Osteoblast (primary cell): Measurements from ENCODE around the gene APBA2. TPM values are rescaled to one million over a fixed set of nuclear protein-coding genes. Genes with fewer than 3 reads are reported as not detected.

Source experiments
- DNase-seq: peaks from one replicate; pipeline ENCODE4 v3.0.0; 2011; ENCODE audit warnings: low spot score, mixed read lengths; ENCODE audit not compliant: insufficient read length; ENCODE audit errors: missing footprints
- H2AFZ ChIP-seq: 2 replicates; pipeline ENCODE4 v1.6.0; 2011; ENCODE audit warnings: mild to moderate bottlenecking, low read length
- H3K27ac ChIP-seq: 2 replicates; pipeline ENCODE4 v1.5.1; 2011; ENCODE audit warnings: mild to moderate bottlenecking, low read depth, low read length, moderate library complexity
- H3K27me3 ChIP-seq: 2 replicates; pipeline ENCODE4 v1.6.0; 2012; ENCODE audit warnings: mild to moderate bottlenecking, control low read depth, inconsistent platforms, low read length, moderate library complexity; ENCODE audit not compliant: insufficient read depth
- H3K36me3 ChIP-seq: 2 replicates; pipeline ENCODE4 v1.5.1; 2011; ENCODE audit warnings: mild to moderate bottlenecking, low read length, control low read depth, moderate library complexity; ENCODE audit not compliant: insufficient read depth
- H3K4me1 ChIP-seq: 2 replicates; pipeline ENCODE4 v1.5.1; 2011; ENCODE audit warnings: mild to moderate bottlenecking, low read length, control low read depth, moderate library complexity; ENCODE audit not compliant: insufficient read depth
- H3K4me2 ChIP-seq: 2 replicates; pipeline ENCODE4 v1.6.0; 2011; ENCODE audit warnings: mild to moderate bottlenecking, low read length; ENCODE audit not compliant: insufficient read depth
- H3K4me3 ChIP-seq: fragments of 200-600 bp; sonication (generic); 3 replicates; pipeline ENCODE4 v1.5.1; 2012; ENCODE audit warnings: mild to moderate bottlenecking, low read length, inconsistent platforms; ENCODE audit not compliant: insufficient read depth
- H3K79me2 ChIP-seq: 2 replicates; pipeline ENCODE4 v1.6.0; 2012; ENCODE audit warnings: mild to moderate bottlenecking, low read length, control low read depth, inconsistent platforms; ENCODE audit not compliant: insufficient read depth
- H3K9me3 ChIP-seq: 2 replicates; pipeline ENCODE4 v1.5.1; 2011; ENCODE audit warnings: low read depth, low read length, control low read depth
- H4K20me1 ChIP-seq: 2 replicates; pipeline ENCODE4 v1.6.0; 2012; ENCODE audit warnings: mild to moderate bottlenecking, low read length, control low read depth; ENCODE audit not compliant: insufficient read depth
- CTCF ChIP-seq: IDR thresholded peaks from 2 replicates; pipeline ENCODE4 v1.5.1; 2011; ENCODE audit warnings: mild to moderate bottlenecking, low read depth, low read length, moderate library complexity; ENCODE audit errors: extremely low read depth
- total RNA-seq: library from RNA; depleted of rRNA; stranded (reverse); fragments of >200 nt; gene quantifications from 2 replicates; pipeline ENCODE4 v1.2.3, GENCODE V29; 2012

The APBA2 gene
- total RNA-seq, 1 donor = 6.2 TPM

DNA sequence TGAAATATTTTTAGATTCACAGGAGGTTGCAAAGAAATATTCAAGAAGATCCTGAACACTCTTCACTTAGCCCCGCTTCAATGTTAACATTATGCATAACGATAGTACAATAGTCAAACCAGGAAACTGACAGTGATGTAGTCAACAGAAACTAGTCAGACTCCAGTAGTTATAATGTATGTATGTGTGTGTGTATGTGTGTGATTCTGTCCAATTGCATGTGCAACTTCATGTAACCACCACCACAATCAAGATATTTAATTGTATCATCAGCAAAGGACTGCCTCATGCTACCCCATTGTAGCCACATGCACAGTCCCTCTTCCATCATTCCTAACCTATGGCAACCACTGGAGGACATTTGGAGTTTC is 77.9 kb downstream of the APBA2 start:
- no peak overlapping the region for H3K4me3 ChIP-seq
- H3K9me3 ChIP-seq = no peaks in the 10 kb centered on the region
- no peak overlapping the region for H3K4me2 ChIP-seq
- no peak for TF ChIP-seq CTCF
- peaks cover 5% of the 10 kb centered on the region for H3K4me1 ChIP-seq
- no peak overlapping the region for H2AFZ ChIP-seq
- no peaks in the 10 kb centered on the region for H3K27me3 ChIP-seq
- DNase-seq = no peak
- H3K36me3 ChIP-seq = no peaks in the 10 kb centered on the region
- H3K27ac ChIP-seq = no peak overlapping the region
- H3K79me2 ChIP-seq = no peaks in the 10 kb centered on the region
- H4K20me1 ChIP-seq = no peaks in the 10 kb centered on the region

- no peak overlapping the region for H3K4me2 ChIP-seq
- H4K20me1 ChIP-seq = no peaks in the 10 kb centered on the region
- H2AFZ ChIP-seq = no peak overlapping the region
- no peaks in the 10 kb centered on the region for H3K9me3 ChIP-seq
- H3K4me1 ChIP-seq = peaks cover 7% of the 10 kb centered on the region
- no peak overlapping the region for H3K27ac ChIP-seq
- H3K79me2 ChIP-seq = no peaks in the 10 kb centered on the region
- DNase-seq = no peak
- no peak for TF ChIP-seq CTCF
- no peaks in the 10 kb centered on the region for H3K27me3 ChIP-seq
- H3K36me3 ChIP-seq = no peaks in the 10 kb centered on the region
- H3K4me3 ChIP-seq = no peak overlapping the region
Measured at GRCh38 chr15:28964098-28964497, 78.3 kb downstream of the APBA2 start.

- Histone ChIP-seq H3K79me2 (no peaks in the 10 kb centered on the region), H4K20me1 (no peaks in the 10 kb centered on the region), H3K4me3 (no peak overlapping the region), H3K27me3 (no peaks in the 10 kb centered on the region), H3K9me3 (no peaks in the 10 kb centered on the region), H3K36me3 (no peaks in the 10 kb centered on the region), H3K4me1 (peaks cover 15% of the 10 kb centered on the region), H2AFZ (no peak overlapping the region), H3K4me2 (no peak overlapping the region), H3K27ac (no peak overlapping the region)
- no peak for TF ChIP-seq CTCF
- peak; percentile 39 for DNase-seq
Measured at GRCh38 chr15:28967066-28967465, 81.3 kb downstream of the APBA2 start.

GRCh38 chr15:28967990-28968389 is 82.2 kb downstream of the APBA2 start:
- H3K4me2 ChIP-seq = no peak overlapping the region
- no peaks in the 10 kb centered on the region for H4K20me1 ChIP-seq
- no peaks in the 10 kb centered on the region for H3K27me3 ChIP-seq
- no peaks in the 10 kb centered on the region for H3K9me3 ChIP-seq
- no peaks in the 10 kb centered on the region for H3K36me3 ChIP-seq
- H3K4me3 ChIP-seq = no peak overlapping the region
- H2AFZ ChIP-seq = no peak overlapping the region
- TF ChIP-seq CTCF = no peak
- peaks cover 15% of the 10 kb centered on the region for H3K4me1 ChIP-seq
- H3K27ac ChIP-seq = no peak overlapping the region
- DNase-seq = no peak
- no peaks in the 10 kb centered on the region for H3K79me2 ChIP-seq
